ENCODE measurements around the gene FGD5. TPM values are rescaled to one million over a fixed set of nuclear protein-coding genes. Genes with fewer than 3 reads are reported as not detected.
A peak's percentile ranks its signal among the peaks of the same experiment; 100 is the strongest.

The FGD5 gene
- total and polyA plus RNA-seq, 2 experiments from 2014 or later = 7.4 to 12.2 TPM

DNA sequence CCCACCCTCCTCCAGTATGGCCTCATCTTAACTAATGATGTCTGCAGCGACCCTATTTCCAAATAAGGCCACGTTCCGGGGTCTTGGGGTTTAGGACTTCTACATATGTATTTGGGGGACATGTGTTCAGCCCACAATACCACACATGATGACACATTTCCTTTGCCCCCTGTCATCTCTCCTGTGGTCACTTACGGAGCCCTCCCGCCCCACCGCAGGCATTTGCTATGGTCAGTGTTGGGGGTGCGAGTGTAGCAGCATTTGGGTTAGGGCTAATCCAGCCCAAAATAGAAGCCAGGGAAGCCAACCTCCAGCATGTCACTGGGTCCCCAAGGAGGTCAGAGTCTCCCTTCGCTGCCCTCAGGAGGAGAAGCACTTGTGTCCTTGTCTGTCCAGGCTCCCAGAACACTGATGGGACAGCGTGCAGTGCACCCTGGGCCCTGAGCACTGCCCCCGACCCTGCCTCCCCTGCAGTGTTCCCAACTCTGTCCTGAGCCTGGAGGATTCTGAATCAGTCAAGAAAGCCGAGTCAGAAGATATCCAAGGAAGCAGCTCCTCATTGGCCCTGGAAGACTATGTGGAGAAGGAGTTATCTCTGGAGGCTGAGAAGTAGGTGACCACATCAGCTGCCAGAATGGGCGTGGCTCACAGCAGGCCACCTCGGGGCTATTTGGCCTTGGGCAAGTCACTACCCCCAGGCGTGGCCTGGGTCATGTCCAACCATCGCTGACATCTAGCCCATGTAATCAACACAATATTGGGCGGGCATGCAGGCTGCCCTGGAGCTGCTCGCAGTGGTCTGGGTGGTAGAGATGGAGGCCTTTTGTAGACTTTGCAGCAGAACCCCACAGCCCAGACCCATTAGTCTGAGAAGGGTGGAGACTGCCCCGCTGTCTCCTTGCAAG, 46.9 kb upstream of the FGD5 start (continued):
- TF ChIP-seq STAT1 (IDR thresholded peaks at IDR 0.05; ENCODE audit: unreplicated experiment) = no peak
- no peak for TF ChIP-seq POLR2AphosphoS5 (IDR thresholded peaks at IDR 0.05; ENCODE audit: low read depth)
- no peak for TF ChIP-seq CREB1 (CRISPR knock-in tag; IDR thresholded peaks at IDR 0.05; ENCODE audit: low read depth)
- TF ChIP-seq, protein P1, sequence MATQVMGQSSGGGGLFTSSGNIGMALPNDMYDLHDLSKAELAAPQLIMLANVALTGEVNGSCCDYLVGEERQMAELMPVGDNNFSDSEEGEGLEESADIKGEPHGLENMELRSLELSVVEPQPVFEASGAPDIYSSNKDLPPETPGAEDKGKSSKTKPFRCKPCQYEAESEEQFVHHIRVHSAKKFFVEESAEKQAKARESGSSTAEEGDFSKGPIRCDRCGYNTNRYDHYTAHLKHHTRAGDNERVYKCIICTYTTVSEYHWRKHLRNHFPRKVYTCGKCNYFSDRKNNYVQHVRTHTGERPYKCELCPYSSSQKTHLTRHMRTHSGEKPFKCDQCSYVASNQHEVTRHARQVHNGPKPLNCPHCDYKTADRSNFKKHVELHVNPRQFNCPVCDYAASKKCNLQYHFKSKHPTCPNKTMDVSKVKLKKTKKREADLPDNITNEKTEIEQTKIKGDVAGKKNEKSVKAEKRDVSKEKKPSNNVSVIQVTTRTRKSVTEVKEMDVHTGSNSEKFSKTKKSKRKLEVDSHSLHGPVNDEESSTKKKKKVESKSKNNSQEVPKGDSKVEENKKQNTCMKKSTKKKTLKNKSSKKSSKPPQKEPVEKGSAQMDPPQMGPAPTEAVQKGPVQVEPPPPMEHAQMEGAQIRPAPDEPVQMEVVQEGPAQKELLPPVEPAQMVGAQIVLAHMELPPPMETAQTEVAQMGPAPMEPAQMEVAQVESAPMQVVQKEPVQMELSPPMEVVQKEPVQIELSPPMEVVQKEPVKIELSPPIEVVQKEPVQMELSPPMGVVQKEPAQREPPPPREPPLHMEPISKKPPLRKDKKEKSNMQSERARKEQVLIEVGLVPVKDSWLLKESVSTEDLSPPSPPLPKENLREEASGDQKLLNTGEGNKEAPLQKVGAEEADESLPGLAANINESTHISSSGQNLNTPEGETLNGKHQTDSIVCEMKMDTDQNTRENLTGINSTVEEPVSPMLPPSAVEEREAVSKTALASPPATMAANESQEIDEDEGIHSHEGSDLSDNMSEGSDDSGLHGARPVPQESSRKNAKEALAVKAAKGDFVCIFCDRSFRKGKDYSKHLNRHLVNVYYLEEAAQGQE (IDR thresholded peaks at IDR 0.05; ENCODE audit: unreplicated experiment) = no peak

DNA sequence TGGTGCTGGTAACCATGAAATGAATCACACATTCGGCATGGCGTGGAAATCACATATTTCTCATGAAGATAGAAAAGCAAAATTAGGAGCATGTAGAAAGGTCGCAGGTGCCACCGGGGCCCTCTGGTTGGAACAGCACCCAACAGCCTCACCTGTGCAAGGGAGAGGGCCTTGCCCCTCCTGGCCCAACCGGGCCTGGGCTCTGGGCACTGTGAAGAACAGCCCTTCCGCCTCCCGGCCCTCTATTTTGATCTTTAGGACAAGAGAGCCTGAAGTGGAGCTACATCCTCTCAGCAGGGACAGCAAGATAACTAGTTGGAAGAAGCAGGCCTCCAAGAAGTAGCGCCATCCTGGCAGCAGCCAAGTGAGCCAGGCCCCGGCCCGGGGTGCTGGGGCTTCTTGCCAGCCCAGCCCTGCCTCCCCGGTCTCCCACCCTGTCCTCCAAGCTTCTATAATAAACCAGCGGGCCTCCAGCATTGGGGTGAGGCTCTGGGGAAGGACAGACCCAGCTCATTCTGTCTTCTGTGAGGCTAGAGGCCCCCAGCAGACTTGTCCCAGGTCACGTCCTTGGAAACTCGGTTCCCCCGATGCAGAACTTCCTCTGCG, 46.1 kb upstream of the FGD5 start:
- H3F3A ChIP-seq (replicated peaks; ENCODE audit: low read depth) = no peaks in the 10 kb centered on the region
- no peaks in the 10 kb centered on the region; the same call in 2 of the 3 replicates for H3K36me3 Mint-ChIP-seq (ENCODE audit: low read depth)
- H3K4me2 ChIP-seq = no peak overlapping the region
- H3K4me1 Mint-ChIP-seq = peaks cover 16% of the 10 kb centered on the region
- H3K4me3 ChIP-seq = no peak overlapping the region
- ATAC-seq = no peak
- no peak overlapping the region for H3K4me3 Mint-ChIP-seq
- H3K27me3 ChIP-seq (ENCODE audit: insufficient read depth) = no peaks in the 10 kb centered on the region
- H3K36me3 ChIP-seq (ENCODE audit: insufficient read depth) = no peaks in the 10 kb centered on the region
- peak overlapping the region; percentile 96 for H2AFZ ChIP-seq
- no peaks in the 10 kb centered on the region for H4K20me1 ChIP-seq (replicated peaks; ENCODE audit: insufficient read depth)
- H3K9me3 Mint-ChIP-seq = no peaks in the 10 kb centered on the region
- no peaks in the 10 kb centered on the region for H3K79me2 ChIP-seq (replicated peaks; ENCODE audit: insufficient read depth)
- peaks cover 24% of the 10 kb centered on the region for H3K27me3 Mint-ChIP-seq (ENCODE audit: insufficient read depth, low read depth, poor library complexity)
- no peak for DNase-seq (ENCODE audit: low spot score)
- no peak overlapping the region for H3K27ac Mint-ChIP-seq
- H3K27ac ChIP-seq (ENCODE audit: low read depth) = no peak overlapping the region
- peaks cover 9% of the 10 kb centered on the region for H3K4me1 ChIP-seq (ENCODE audit: insufficient read depth)
- H3K9me2 ChIP-seq (ENCODE audit: insufficient read depth) = no peaks in the 10 kb centered on the region
- no peak for TF ChIP-seq ZNF114 (CRISPR knock-in tag; IDR thresholded peaks at IDR 0.05)
- TF ChIP-seq EZH2phosphoT487 (IDR thresholded peaks at IDR 0.05; ENCODE audit: unreplicated experiment) = no peak
- no peak for TF ChIP-seq ZNF331 (CRISPR knock-in tag; IDR thresholded peaks at IDR 0.05; ENCODE audit: low read depth)
- TF ChIP-seq NANOG (IDR thresholded peaks at IDR 0.05; ENCODE audit: borderline replicate concordance) = no peak
- TF ChIP-seq JUNB (IDR thresholded peaks at IDR 0.05; ENCODE audit: unreplicated experiment) = no peak
- TF ChIP-seq POLR2AphosphoS5 (IDR thresholded peaks at IDR 0.05; ENCODE audit: low read depth) = no peak
- TF ChIP-seq, protein P1 (IDR thresholded peaks at IDR 0.05; ENCODE audit: unreplicated experiment) = no peak
- TF ChIP-seq, protein P2, sequence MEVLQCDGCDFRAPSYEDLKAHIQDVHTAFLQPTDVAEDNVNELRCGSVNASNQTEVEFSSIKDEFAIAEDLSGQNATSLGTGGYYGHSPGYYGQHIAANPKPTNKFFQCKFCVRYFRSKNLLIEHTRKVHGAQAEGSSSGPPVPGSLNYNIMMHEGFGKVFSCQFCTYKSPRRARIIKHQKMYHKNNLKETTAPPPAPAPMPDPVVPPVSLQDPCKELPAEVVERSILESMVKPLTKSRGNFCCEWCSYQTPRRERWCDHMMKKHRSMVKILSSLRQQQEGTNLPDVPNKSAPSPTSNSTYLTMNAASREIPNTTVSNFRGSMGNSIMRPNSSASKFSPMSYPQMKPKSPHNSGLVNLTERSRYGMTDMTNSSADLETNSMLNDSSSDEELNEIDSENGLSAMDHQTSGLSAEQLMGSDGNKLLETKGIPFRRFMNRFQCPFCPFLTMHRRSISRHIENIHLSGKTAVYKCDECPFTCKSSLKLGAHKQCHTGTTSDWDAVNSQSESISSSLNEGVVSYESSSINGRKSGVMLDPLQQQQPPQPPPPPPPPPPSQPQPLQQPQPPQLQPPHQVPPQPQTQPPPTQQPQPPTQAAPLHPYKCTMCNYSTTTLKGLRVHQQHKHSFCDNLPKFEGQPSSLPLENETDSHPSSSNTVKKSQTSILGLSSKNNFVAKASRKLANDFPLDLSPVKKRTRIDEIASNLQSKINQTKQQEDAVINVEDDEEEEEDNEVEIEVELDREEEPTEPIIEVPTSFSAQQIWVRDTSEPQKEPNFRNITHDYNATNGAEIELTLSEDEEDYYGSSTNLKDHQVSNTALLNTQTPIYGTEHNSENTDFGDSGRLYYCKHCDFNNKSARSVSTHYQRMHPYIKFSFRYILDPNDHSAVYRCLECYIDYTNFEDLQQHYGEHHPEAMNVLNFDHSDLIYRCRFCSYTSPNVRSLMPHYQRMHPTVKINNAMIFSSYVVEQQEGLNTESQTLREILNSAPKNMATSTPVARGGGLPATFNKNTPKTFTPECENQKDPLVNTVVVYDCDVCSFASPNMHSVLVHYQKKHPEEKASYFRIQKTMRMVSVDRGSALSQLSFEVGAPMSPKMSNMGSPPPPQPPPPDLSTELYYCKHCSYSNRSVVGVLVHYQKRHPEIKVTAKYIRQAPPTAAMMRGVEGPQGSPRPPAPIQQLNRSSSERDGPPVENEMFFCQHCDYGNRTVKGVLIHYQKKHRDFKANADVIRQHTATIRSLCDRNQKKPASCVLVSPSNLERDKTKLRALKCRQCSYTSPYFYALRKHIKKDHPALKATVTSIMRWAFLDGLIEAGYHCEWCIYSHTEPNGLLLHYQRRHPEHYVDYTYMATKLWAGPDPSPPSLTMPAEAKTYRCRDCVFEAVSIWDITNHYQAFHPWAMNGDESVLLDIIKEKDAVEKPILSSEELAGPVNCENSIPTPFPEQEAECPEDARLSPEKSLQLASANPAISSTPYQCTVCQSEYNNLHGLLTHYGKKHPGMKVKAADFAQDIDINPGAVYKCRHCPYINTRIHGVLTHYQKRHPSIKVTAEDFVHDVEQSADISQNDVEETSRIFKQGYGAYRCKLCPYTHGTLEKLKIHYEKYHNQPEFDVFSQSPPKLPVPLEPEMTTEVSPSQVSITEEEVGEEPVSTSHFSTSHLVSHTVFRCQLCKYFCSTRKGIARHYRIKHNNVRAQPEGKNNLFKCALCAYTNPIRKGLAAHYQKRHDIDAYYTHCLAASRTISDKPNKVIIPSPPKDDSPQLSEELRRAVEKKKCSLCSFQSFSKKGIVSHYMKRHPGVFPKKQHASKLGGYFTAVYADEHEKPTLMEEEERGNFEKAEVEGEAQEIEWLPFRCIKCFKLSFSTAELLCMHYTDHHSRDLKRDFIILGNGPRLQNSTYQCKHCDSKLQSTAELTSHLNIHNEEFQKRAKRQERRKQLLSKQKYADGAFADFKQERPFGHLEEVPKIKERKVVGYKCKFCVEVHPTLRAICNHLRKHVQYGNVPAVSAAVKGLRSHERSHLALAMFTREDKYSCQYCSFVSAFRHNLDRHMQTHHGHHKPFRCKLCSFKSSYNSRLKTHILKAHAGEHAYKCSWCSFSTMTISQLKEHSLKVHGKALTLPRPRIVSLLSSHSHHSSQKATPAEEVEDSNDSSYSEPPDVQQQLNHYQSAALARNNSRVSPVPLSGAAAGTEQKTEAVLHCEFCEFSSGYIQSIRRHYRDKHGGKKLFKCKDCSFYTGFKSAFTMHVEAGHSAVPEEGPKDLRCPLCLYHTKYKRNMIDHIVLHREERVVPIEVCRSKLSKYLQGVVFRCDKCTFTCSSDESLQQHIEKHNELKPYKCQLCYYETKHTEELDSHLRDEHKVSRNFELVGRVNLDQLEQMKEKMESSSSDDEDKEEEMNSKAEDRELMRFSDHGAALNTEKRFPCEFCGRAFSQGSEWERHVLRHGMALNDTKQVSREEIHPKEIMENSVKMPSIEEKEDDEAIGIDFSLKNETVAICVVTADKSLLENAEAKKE (CRISPR knock-in tag; IDR thresholded peaks at IDR 0.05) = no peak
- no peak for TF ChIP-seq STAT1 (IDR thresholded peaks at IDR 0.05; ENCODE audit: unreplicated experiment)
